ENCODE data around the gene SMAD6.
A peak's percentile ranks its signal among the peaks of the same experiment; 100 is the strongest.
"Not testable (repeated sequence)": the region's sequence is repeated elsewhere in the genome, so short reads cannot be mapped to it uniquely, and the experiment has no call there.

The SMAD6 gene

GRCh38 chr15:66675446-66675845 is 26.6 kb upstream of the SMAD6 start:
- H3K4me1 ChIP-seq (ENCODE audit: control insufficient read depth, insufficient read depth, low read length, unreplicated experiment): peaks cover 5% of the 10 kb centered on the region
- peak overlapping the region; percentile 22 for H2AFZ ChIP-seq (ENCODE audit: low read length, unreplicated experiment)
- H3K4me3 ChIP-seq (ENCODE audit: low read depth, low read length): no peak overlapping the region

GRCh38 chr15:66677336-66677735 is 24.7 kb upstream of the SMAD6 start:
- H3K27ac ChIP-seq (ENCODE audit: low read depth, low read length): no peak overlapping the region
- H3K27me3 ChIP-seq (ENCODE audit: insufficient read depth, low read length): no peaks in the 10 kb centered on the region

More at GRCh38 chr15:66675446-66675845, 26.6 kb upstream of the SMAD6 start:
- H3K36me3 ChIP-seq (ENCODE audit: insufficient read depth, low read length): no peaks in the 10 kb centered on the region
- H3K79me2 ChIP-seq (ENCODE audit: control insufficient read depth, insufficient read depth, low read length, unreplicated experiment): no peaks in the 10 kb centered on the region
- no peak overlapping the region for H3K27ac ChIP-seq (ENCODE audit: low read depth, low read length)
- H3K27me3 ChIP-seq (ENCODE audit: insufficient read depth, low read length): no peaks in the 10 kb centered on the region

GRCh38 chr15:66679061-66679656 is 22.9 kb upstream of the SMAD6 start:
- no peak overlapping the region for H3K27ac ChIP-seq (ENCODE audit: low read depth, low read length)
- no peaks in the 10 kb centered on the region for H3K27me3 ChIP-seq (ENCODE audit: insufficient read depth, low read length)
- no peaks in the 10 kb centered on the region for H3K36me3 ChIP-seq (ENCODE audit: insufficient read depth, low read length)
- no peak overlapping the region for H3K4me3 ChIP-seq (ENCODE audit: low read depth, low read length)
- H3K79me2 ChIP-seq (ENCODE audit: control insufficient read depth, insufficient read depth, low read length, unreplicated experiment): no peaks in the 10 kb centered on the region
- H3K4me1 ChIP-seq (ENCODE audit: control insufficient read depth, insufficient read depth, low read length, unreplicated experiment): peaks cover 5% of the 10 kb centered on the region
- H2AFZ ChIP-seq (ENCODE audit: low read length, unreplicated experiment): no peak overlapping the region

More at GRCh38 chr15:66677336-66677735, 24.7 kb upstream of the SMAD6 start:
- Histone ChIP-seq H3K36me3 (ENCODE audit: insufficient read depth, low read length) (no peaks in the 10 kb centered on the region), H2AFZ (ENCODE audit: low read length, unreplicated experiment) (no peak overlapping the region), H3K4me1 (ENCODE audit: control insufficient read depth, insufficient read depth, low read length, unreplicated experiment) (peaks cover 5% of the 10 kb centered on the region), H3K4me3 (ENCODE audit: low read depth, low read length) (no peak overlapping the region), H3K79me2 (ENCODE audit: control insufficient read depth, insufficient read depth, low read length, unreplicated experiment) (no peaks in the 10 kb centered on the region)

- no peaks in the 10 kb centered on the region for H3K79me2 ChIP-seq (ENCODE audit: control insufficient read depth, insufficient read depth, low read length, unreplicated experiment)
- H3K4me1 ChIP-seq (ENCODE audit: control insufficient read depth, insufficient read depth, low read length, unreplicated experiment): peaks cover 5% of the 10 kb centered on the region
- H3K27ac ChIP-seq (ENCODE audit: low read depth, low read length): no peak overlapping the region
- H3K27me3 ChIP-seq (ENCODE audit: insufficient read depth, low read length): no peaks in the 10 kb centered on the region
- H3K4me3 ChIP-seq (ENCODE audit: low read depth, low read length): no peak overlapping the region
- H2AFZ ChIP-seq (ENCODE audit: low read length, unreplicated experiment): no peak overlapping the region
- no peaks in the 10 kb centered on the region for H3K36me3 ChIP-seq (ENCODE audit: insufficient read depth, low read length)
Observed at GRCh38 chr15:66679657-66680108, 22.4 kb upstream of the SMAD6 start.

GRCh38 chr15:66680502-66680901 is 21.5 kb upstream of the SMAD6 start:
- Histone ChIP-seq H3K4me3 (ENCODE audit: low read depth, low read length) (no peak overlapping the region), H3K27me3 (ENCODE audit: insufficient read depth, low read length) (no peaks in the 10 kb centered on the region), H3K4me1 (ENCODE audit: control insufficient read depth, insufficient read depth, low read length, unreplicated experiment) (peaks cover 4% of the 10 kb centered on the region), H3K36me3 (ENCODE audit: insufficient read depth, low read length) (no peaks in the 10 kb centered on the region), H3K79me2 (ENCODE audit: control insufficient read depth, insufficient read depth, low read length, unreplicated experiment) (no peaks in the 10 kb centered on the region), H3K27ac (ENCODE audit: low read depth, low read length) (no peak overlapping the region), H2AFZ (ENCODE audit: low read length, unreplicated experiment) (no peak overlapping the region)

GRCh38 chr15:66681395-66681794 is 20.6 kb upstream of the SMAD6 start:
- Histone ChIP-seq H2AFZ (ENCODE audit: low read length, unreplicated experiment) (no peak overlapping the region), H3K79me2 (ENCODE audit: control insufficient read depth, insufficient read depth, low read length, unreplicated experiment) (no peaks in the 10 kb centered on the region), H3K36me3 (ENCODE audit: insufficient read depth, low read length) (no peaks in the 10 kb centered on the region), H3K27me3 (ENCODE audit: insufficient read depth, low read length) (no peaks in the 10 kb centered on the region), H3K4me1 (ENCODE audit: control insufficient read depth, insufficient read depth, low read length, unreplicated experiment) (no peaks in the 10 kb centered on the region), H3K4me3 (ENCODE audit: low read depth, low read length) (no peak overlapping the region), H3K27ac (ENCODE audit: low read depth, low read length) (no peak overlapping the region)

GRCh38 chr15:66682246-66682645 is 19.8 kb upstream of the SMAD6 start:
- H3K79me2 ChIP-seq (ENCODE audit: control insufficient read depth, insufficient read depth, low read length, unreplicated experiment): no peaks in the 10 kb centered on the region
- H2AFZ ChIP-seq (ENCODE audit: low read length, unreplicated experiment): no peak overlapping the region
- no peaks in the 10 kb centered on the region for H3K4me1 ChIP-seq (ENCODE audit: control insufficient read depth, insufficient read depth, low read length, unreplicated experiment)
- H3K27ac ChIP-seq (ENCODE audit: low read depth, low read length): no peak overlapping the region
- H3K27me3 ChIP-seq (ENCODE audit: insufficient read depth, low read length): no peaks in the 10 kb centered on the region
- no peaks in the 10 kb centered on the region for H3K36me3 ChIP-seq (ENCODE audit: insufficient read depth, low read length)
- H3K4me3 ChIP-seq (ENCODE audit: low read depth, low read length): no peak overlapping the region

- Histone ChIP-seq H3K36me3 (ENCODE audit: insufficient read depth, low read length) (no peaks in the 10 kb centered on the region), H3K4me3 (ENCODE audit: low read depth, low read length) (no peak overlapping the region), H3K27me3 (ENCODE audit: insufficient read depth, low read length) (no peaks in the 10 kb centered on the region), H3K27ac (ENCODE audit: low read depth, low read length) (0 out of 2 replicates have a peak overlapping the region, but pooled peaks have one; percentile 15), H3K4me1 (ENCODE audit: control insufficient read depth, insufficient read depth, low read length, unreplicated experiment) (no peaks in the 10 kb centered on the region), H3K79me2 (ENCODE audit: control insufficient read depth, insufficient read depth, low read length, unreplicated experiment) (no peaks in the 10 kb centered on the region), H2AFZ (ENCODE audit: low read length, unreplicated experiment) (no peak overlapping the region)
Observed at GRCh38 chr15:66682865-66683264, 19.2 kb upstream of the SMAD6 start.

- no peak overlapping the region for H2AFZ ChIP-seq (ENCODE audit: low read length, unreplicated experiment)
- no peaks in the 10 kb centered on the region for H3K79me2 ChIP-seq (ENCODE audit: control insufficient read depth, insufficient read depth, low read length, unreplicated experiment)
- H3K27ac ChIP-seq (ENCODE audit: low read depth, low read length): no peak overlapping the region
Observed at GRCh38 chr15:66684136-66684681, 17.8 kb upstream of the SMAD6 start.

GRCh38 chr15:66685638-66686150 is 16.3 kb upstream of the SMAD6 start:
- Histone ChIP-seq H3K36me3 (ENCODE audit: insufficient read depth, low read length) (no peaks in the 10 kb centered on the region), H3K79me2 (ENCODE audit: control insufficient read depth, insufficient read depth, low read length, unreplicated experiment) (no peaks in the 10 kb centered on the region), H3K27me3 (ENCODE audit: insufficient read depth, low read length) (no peaks in the 10 kb centered on the region), H3K4me3 (ENCODE audit: low read depth, low read length) (no peak overlapping the region), H2AFZ (ENCODE audit: low read length, unreplicated experiment) (no peak overlapping the region), H3K4me1 (ENCODE audit: control insufficient read depth, insufficient read depth, low read length, unreplicated experiment) (no peaks in the 10 kb centered on the region), H3K27ac (ENCODE audit: low read depth, low read length) (no peak overlapping the region)

More at GRCh38 chr15:66684136-66684681, 17.8 kb upstream of the SMAD6 start:
- Histone ChIP-seq H3K4me1 (ENCODE audit: control insufficient read depth, insufficient read depth, low read length, unreplicated experiment) (no peaks in the 10 kb centered on the region), H3K27me3 (ENCODE audit: insufficient read depth, low read length) (no peaks in the 10 kb centered on the region), H3K4me3 (ENCODE audit: low read depth, low read length) (no peak overlapping the region), H3K36me3 (ENCODE audit: insufficient read depth, low read length) (no peaks in the 10 kb centered on the region)

GRCh38 chr15:66690912-66691311 is 11.1 kb upstream of the SMAD6 start:
- not testable (repeated sequence) for H3K4me1 ChIP-seq (ENCODE audit: control insufficient read depth, insufficient read depth, low read length, unreplicated experiment); H3K27me3 ChIP-seq (ENCODE audit: insufficient read depth, low read length); H3K36me3 ChIP-seq (ENCODE audit: insufficient read depth, low read length); H2AFZ ChIP-seq (ENCODE audit: low read length, unreplicated experiment); H3K4me3 ChIP-seq (ENCODE audit: low read depth, low read length); H3K27ac ChIP-seq (ENCODE audit: low read depth, low read length); H3K79me2 ChIP-seq (ENCODE audit: control insufficient read depth, insufficient read depth, low read length, unreplicated experiment)

Data from ACC112 (cell line).